Stimulated activated CD8-positive, alpha-beta memory T cell treated with anti-CD3 and anti-CD28 coated beads, Interleukin-4, amount 100 ng/mL, for 24 hours (primary cell): ENCODE data around the gene NPAS2.

ENCODE experiments used
- DNase-seq: peaks from one replicate; pipeline ENCODE4 v3.0.0-alpha.2; 2020; ENCODE audit warnings: low read depth

Gene NPAS2

GRCh38 chr2:101012706-101013181, 192.8 kb downstream of the NPAS2 start:
- no peak for DNase-seq

- no peak for DNase-seq
Observed at GRCh38 chr2:101014264-101014857, 194.4 kb downstream of the NPAS2 start.

- DNase-seq: no peak
Observed at GRCh38 chr2:101017371-101017770, 197.4 kb downstream of the NPAS2 start.

- no peak for DNase-seq
Observed at GRCh38 chr2:101018934-101019333, 199.0 kb downstream of the NPAS2 start.

GRCh38 chr2:101022221-101022620, 202.3 kb downstream of the NPAS2 start:
- DNase-seq: no peak

- DNase-seq: no peak
Observed at GRCh38 chr2:101023327-101024107, 203.6 kb downstream of the NPAS2 start.

- DNase-seq: no peak
Observed at GRCh38 chr2:101025561-101025960, 205.6 kb downstream of the NPAS2 start.

GRCh38 chr2:101026253-101026701, 206.3 kb downstream of the NPAS2 start:
- DNase-seq: no peak

GRCh38 chr2:101026923-101027469, 207.1 kb downstream of the NPAS2 start:
- no peak for DNase-seq

GRCh38 chr2:101027852-101028251, 207.9 kb downstream of the NPAS2 start:
- no peak for DNase-seq

GRCh38 chr2:101030866-101031554, 211.1 kb downstream of the NPAS2 start:
- DNase-seq: no peak

GRCh38 chr2:101032084-101032776, 212.3 kb downstream of the NPAS2 start:
- DNase-seq: no peak

GRCh38 chr2:101036562-101036961, 216.6 kb downstream of the NPAS2 start:
- no peak for DNase-seq

GRCh38 chr2:101037161-101037755, 217.3 kb downstream of the NPAS2 start:
- DNase-seq: no peak

GRCh38 chr2:101038455-101039255, 218.7 kb downstream of the NPAS2 start:
- no peak for DNase-seq

GRCh38 chr2:101040072-101040471, 220.1 kb downstream of the NPAS2 start:
- DNase-seq: no peak

GRCh38 chr2:101040761-101041160, 220.8 kb downstream of the NPAS2 start:
- no peak for DNase-seq

- no peak for DNase-seq
Observed at GRCh38 chr2:101041413-101041812, 221.5 kb downstream of the NPAS2 start.

- DNase-seq: no peak
Observed at GRCh38 chr2:101045330-101045729, 225.4 kb downstream of the NPAS2 start.
